Fibroblast of mammary gland (primary cell): ENCODE results near the gene PRKCZ.
A peak's percentile ranks its signal among the peaks of the same experiment; 100 is the strongest.

Experiments
- DNase-seq: peaks from one replicate; pipeline ENCODE4 v3.0.0-alpha.2; 2010; ENCODE audit warnings: low read depth
- H3K4me3 ChIP-seq: 2 replicates; pipeline ENCODE4 v1.5.1; 2011; ENCODE audit warnings: low read depth, mild to moderate bottlenecking, low read length, moderate library complexity; ENCODE audit not compliant: control insufficient read depth
- TF ChIP-seq, protein P1 (sequence below): conservative IDR thresholded peaks from 2 replicates; pipeline ENCODE4 v1.5.1; 2011; ENCODE audit warnings: low read depth, low read length, inconsistent platforms; ENCODE audit not compliant: control insufficient read depth, insufficient read depth

The PRKCZ gene

DNA sequence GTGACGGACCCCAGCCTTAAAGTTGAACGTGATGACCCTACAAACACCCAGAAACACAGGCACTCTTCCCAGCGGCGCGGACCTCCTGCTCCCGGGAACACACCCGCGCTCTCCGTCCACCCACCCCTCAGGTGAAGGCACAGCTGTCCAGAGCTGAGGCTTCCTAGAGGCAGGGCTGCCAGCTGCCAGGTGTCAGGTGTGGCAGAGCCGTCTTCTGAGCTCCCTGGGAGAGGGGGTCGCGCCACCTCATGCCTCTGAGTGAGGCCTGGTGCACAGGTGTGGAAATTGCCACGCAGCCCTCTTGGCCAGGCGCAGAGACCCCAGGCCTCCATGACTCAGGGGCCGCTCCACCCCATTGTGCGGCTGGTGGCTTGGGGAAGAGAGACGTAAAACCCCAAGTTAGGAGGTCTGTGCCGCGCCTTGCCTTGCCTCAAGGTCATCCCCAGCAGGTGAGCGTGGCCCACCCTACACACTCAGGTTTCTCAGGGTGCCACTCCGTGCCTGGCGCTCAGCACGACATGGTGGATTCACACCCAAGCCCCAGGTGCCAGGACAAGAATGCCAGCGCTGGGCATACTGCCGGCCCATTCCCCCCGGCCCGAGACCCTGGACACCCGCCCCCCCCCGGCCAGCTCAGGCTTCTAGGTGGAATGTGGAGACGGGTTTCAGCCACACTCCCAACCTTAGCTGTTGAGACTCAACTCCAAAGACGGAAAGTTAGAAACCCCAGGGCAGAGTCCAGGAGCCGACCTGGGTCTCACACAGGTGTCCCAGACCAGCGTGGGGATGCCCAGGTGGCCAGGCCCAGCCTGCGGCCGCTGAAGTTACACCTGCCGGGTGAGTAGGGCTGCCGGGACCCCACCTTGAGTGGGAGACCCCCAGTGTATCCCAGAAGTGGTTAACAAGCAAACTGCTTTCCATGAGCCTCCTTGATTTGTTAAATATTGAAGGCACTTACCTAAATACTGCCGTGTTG is 136.0 kb downstream of the PRKCZ start:
- no peak overlapping the region for H3K4me3 ChIP-seq

DNA sequence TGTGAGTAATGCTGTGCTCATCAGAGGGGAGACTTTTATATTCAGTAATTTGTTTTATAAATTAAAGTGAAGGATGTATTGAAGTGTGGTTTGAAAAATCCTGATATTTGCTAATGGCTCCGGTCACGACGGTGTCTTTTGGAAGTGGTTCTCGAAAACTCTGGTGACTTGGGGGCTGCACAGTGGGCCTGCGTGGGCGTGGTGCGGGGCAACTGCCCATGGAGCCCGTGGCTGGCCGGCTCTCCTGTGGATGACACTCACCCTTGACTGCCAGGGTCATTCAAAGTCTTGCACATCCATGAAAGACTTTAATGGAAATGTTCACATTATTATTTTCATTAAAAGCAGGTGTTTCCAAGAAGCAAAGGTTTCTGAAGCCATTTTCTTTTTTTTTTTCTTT is 136.7 kb downstream of the PRKCZ start:
- DNase-seq, result no peak
- TF ChIP-seq, protein P1, sequence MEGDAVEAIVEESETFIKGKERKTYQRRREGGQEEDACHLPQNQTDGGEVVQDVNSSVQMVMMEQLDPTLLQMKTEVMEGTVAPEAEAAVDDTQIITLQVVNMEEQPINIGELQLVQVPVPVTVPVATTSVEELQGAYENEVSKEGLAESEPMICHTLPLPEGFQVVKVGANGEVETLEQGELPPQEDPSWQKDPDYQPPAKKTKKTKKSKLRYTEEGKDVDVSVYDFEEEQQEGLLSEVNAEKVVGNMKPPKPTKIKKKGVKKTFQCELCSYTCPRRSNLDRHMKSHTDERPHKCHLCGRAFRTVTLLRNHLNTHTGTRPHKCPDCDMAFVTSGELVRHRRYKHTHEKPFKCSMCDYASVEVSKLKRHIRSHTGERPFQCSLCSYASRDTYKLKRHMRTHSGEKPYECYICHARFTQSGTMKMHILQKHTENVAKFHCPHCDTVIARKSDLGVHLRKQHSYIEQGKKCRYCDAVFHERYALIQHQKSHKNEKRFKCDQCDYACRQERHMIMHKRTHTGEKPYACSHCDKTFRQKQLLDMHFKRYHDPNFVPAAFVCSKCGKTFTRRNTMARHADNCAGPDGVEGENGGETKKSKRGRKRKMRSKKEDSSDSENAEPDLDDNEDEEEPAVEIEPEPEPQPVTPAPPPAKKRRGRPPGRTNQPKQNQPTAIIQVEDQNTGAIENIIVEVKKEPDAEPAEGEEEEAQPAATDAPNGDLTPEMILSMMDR, result no peak
- no peak overlapping the region for H3K4me3 ChIP-seq

More for the DNA sequence above, 136.0 kb downstream of the PRKCZ start:
- no peak for DNase-seq
- TF ChIP-seq, protein P1, result no peak

DNA sequence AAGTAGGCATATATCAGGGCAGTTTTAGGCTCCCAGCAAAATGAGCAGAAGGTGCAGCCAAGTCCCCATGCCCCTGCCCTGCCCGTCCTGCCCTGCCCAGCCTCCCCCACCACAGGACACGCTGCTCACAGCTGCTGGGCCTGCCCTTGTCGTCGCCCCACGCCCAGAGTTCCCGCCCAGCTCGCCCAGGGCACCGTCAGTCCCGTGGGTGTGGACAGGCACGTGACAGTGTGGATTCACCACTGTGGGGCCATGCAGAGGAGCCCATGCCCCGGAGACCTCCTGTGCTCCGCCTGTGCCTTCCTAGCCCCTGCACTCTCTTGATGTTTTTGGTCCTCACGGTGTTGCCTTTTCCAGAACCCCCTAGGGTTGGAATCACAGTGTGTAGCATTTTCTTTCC is 137.4 kb downstream of the PRKCZ start:
- H3K4me3 ChIP-seq, result no peak overlapping the region
- TF ChIP-seq, protein P1, result no peak
- DNase-seq, result no peak

DNA sequence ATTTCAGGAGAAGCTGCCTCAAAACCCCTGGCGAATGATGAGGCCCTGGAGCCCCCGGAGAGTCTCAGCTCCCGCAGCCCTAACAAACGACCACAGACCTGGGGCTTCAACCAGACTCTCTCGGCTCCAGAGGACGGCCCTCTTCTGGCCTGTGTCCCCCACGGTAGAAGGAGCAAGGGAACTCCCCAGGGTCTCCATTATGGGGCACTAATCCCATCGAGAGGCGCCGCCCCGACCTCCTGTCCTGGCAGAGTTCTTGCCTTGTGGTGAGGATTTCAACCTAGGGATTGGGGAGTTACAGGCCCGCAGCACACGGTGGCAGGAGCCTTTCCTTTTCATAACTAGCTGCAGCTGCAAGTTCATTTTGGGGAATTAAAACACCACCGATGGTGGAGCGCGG is 138.1 kb downstream of the PRKCZ start:
- DNase-seq, result no peak
- TF ChIP-seq, protein P1, result no peak
- no peak overlapping the region for H3K4me3 ChIP-seq

DNA sequence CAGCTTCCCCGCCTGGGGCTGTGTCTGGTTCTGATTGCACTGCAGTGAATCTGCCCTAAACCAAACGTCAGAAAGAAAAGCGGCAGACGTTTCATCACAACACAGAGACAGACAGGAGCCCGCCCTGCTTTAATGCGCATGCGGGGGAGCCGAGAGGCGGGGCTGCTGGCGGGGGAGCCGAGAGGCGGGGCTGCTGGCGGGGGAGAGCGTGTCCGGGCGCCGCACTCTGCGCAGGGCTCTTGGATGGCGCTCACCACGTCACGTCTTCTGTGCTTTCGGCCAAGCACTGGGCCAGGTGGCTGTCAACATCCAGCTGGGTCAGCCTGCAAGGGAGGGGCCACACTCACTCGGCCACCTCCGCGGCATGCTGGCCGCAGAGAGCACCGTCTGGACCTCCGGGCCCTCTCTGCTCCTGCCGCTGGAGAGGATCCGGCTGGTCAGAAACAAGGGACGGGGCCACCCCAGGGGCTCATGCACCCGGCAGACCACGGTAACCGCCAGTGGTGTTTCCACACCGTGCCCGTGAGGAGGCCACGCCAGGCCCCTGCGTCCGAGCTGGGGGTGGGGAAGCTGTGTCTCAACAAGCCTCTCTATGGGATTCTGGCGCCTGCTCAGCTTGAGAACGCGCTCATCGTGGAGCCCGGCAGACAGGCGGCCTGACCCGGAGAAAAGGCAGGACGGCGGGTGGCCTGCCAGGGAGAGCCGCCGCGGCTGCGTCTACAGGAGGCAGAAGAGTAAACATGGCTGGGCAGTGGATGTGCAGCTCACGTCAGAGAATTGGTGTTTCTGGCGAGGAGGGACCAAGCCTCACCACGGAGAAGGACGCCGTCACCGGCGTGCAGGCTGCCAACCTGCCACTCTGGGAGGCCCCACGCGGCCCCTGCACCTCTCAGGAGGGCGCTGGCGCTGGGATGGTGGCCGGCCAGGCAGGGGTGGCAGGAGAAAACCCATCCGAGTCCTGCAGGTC is 139.5 kb downstream of the PRKCZ start:
- peak overlapping the region; percentile 48 for H3K4me3 ChIP-seq
- DNase-seq, result peak; percentile 91
- TF ChIP-seq, protein P1, result no peak

DNA sequence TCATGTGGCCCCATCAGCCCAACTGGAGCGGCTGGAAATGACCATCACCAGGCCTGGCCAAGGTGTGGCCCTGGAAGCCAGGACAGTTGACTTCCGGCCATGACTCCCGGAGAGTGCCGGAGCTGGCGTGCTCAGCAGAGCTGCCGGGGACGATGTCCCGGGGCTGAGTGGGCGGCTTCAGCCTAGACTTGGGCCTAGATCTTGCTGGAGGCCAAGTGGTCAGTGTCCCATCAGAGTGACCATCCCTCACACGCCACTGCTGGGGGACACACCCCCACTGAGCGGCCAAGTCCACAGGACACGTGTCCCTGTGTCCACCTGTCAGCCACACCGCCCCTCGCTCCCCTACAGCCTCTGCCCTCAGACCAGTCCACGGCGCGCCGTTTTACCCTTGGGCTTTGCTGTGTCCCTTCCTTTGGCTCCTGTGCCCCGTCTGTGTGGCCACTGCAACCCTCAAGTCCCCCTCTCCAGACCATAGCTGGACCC is 140.3 kb downstream of the PRKCZ start:
- peak; percentile 19 for DNase-seq
- H3K4me3 ChIP-seq, result peak overlapping the region; percentile 48
- TF ChIP-seq, protein P1, result no peak
